Kidney epithelial cell (primary cell): ENCODE results near the gene REX1BD. TPM values are rescaled to one million over a fixed set of nuclear protein-coding genes. Genes with fewer than 3 reads are reported as not detected.

Source experiments
- DNase-seq: peaks from one replicate; pipeline ENCODE4 v3.0.0-alpha.2; 2010; ENCODE audit warnings: low read depth
- H3K27me3 ChIP-seq: 2 replicates; pipeline ENCODE4 v1.6.0; 2011; ENCODE audit warnings: low read length; ENCODE audit not compliant: control insufficient read depth, insufficient read depth
- H3K36me3 ChIP-seq: 2 replicates; pipeline ENCODE4 v1.5.1; 2011; ENCODE audit warnings: low read length; ENCODE audit not compliant: control insufficient read depth, insufficient read depth
- H3K4me3 ChIP-seq: 2 replicates; pipeline ENCODE4 v1.5.1; 2011; ENCODE audit warnings: low read depth, mild to moderate bottlenecking, control low read depth, low read length
- CTCF ChIP-seq: IDR thresholded peaks from 2 replicates; pipeline ENCODE4 v1.5.1; 2011; ENCODE audit warnings: mild to moderate bottlenecking, moderate library complexity, low read length, control low read depth, inconsistent platforms; ENCODE audit not compliant: insufficient read depth, poor library complexity, severe bottlenecking
- total RNA-seq: library from RNA; depleted of rRNA; stranded (reverse); fragments of >200 nt; gene quantifications from 2 replicates; pipeline ENCODE4 v1.2.3, GENCODE V29; 2015

The REX1BD gene
- total RNA-seq, 1 donor from 2014 or later = 136 TPM

GRCh38 chr19:18610556-18611326, 22.1 kb downstream of the REX1BD start:
- Histone ChIP-seq H3K4me3 (no peak overlapping the region), H3K36me3 (no peaks in the 10 kb centered on the region), H3K27me3 (peaks cover 86% of the 10 kb centered on the region)
- no peak for TF ChIP-seq CTCF
- DNase-seq = no peak

- no peak for DNase-seq
- TF ChIP-seq CTCF = no peak
- no peaks in the 10 kb centered on the region for H3K36me3 ChIP-seq
- H3K27me3 ChIP-seq = peaks cover 83% of the 10 kb centered on the region
- no peak overlapping the region for H3K4me3 ChIP-seq
Observed at GRCh38 chr19:18611327-18612050, 22.9 kb downstream of the REX1BD start.

GRCh38 chr19:18612051-18612771, 23.6 kb downstream of the REX1BD start:
- H3K4me3 ChIP-seq = peak overlapping the region; percentile 32

GRCh38 chr19:18612772-18613588, 24.4 kb downstream of the REX1BD start, which contains the start of gene TMEM59L:
TSS of gene TMEM59L (plus strand) at chr19:18612870. CDS start at chr19:18612959, 89 bp downstream.
- DNase-seq = no peak
- Histone ChIP-seq H3K27me3 (peaks cover 71% of the 10 kb centered on the region), H3K4me3 (peak within 1 kb of the TSS; percentile 32), H3K36me3 (no peaks in the 10 kb centered on the region)
- TF ChIP-seq CTCF = no peak

More at GRCh38 chr19:18612051-18612771, 23.6 kb downstream of the REX1BD start:
- no peak for DNase-seq
- no peak for TF ChIP-seq CTCF
- Histone ChIP-seq H3K27me3 (peaks cover 78% of the 10 kb centered on the region), H3K36me3 (no peaks in the 10 kb centered on the region)

- H3K27me3 ChIP-seq = peaks cover 63% of the 10 kb centered on the region
- H3K4me3 ChIP-seq = no peak overlapping the region
- DNase-seq = no peak
- no peak for TF ChIP-seq CTCF
- H3K36me3 ChIP-seq = no peaks in the 10 kb centered on the region
Observed at GRCh38 chr19:18613589-18614234, 25.1 kb downstream of the REX1BD start.
